ENCODE results near the gene TFAM.

The TFAM gene

DNA sequence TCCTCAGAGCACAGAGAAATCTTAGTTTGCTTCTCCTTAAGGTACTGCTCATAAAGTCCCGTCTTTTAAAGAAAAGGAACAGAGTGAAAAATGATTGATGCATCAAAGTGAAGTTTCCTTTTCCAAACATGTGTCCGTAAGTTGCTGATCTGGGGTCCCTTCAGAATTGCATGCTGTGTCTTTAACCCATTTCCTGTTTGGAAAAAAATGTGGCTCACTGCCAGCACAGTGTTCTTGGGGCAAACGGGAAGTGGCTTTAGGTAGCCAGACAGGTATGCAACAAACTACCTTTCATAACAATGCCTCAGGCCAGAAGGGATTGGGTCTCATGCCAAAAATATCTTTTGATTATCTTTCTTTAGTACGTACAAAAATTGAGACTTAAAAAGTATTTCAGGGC is 50.9 kb downstream of the TFAM start:
- DNase-seq, result no peak

DNA sequence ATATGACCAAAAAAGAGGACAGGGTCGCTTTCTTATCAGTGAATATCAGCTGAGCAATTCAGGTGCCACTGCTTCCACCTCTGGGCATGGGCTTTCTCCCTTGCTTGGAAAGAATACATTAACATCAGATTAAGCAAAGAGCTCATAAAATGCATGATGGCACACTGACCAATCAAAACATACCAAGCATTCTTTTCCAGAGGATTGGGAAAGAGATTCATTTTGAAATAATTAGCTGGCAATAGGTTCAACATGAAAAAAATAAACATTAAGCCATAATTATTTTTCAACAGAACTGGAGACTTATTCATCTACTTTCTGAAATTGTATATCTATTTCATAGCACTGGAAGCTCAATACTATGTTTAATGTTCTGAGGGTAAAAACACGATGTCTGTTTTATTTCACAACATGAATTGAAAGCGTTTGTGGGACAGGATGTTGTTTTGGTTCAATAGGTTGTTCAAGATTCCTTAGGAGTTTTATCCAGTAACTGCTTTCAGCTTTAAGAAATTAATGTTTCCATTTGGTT is 53.2 kb downstream of the TFAM start:
- DNase-seq, result no peak

DNA sequence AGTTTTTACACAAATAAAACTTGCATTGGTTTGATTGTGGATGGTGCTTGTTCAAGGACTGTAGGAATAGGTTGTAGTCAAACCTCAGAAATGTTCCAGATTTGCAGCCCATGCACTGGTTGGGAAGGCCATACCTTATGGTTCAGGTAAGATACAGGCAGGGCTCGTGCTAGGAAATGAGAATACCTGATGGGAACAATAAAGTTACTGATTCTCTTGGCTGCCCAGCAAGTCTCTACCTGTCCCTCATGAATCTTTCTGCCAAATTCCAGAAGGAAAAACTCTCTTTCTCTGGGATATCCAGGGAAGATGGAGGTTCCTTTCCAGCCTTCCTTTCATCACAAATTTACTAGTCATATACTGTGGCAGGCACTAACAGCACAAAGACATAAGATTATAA is 53.8 kb downstream of the TFAM start:
- no peak for DNase-seq

DNA sequence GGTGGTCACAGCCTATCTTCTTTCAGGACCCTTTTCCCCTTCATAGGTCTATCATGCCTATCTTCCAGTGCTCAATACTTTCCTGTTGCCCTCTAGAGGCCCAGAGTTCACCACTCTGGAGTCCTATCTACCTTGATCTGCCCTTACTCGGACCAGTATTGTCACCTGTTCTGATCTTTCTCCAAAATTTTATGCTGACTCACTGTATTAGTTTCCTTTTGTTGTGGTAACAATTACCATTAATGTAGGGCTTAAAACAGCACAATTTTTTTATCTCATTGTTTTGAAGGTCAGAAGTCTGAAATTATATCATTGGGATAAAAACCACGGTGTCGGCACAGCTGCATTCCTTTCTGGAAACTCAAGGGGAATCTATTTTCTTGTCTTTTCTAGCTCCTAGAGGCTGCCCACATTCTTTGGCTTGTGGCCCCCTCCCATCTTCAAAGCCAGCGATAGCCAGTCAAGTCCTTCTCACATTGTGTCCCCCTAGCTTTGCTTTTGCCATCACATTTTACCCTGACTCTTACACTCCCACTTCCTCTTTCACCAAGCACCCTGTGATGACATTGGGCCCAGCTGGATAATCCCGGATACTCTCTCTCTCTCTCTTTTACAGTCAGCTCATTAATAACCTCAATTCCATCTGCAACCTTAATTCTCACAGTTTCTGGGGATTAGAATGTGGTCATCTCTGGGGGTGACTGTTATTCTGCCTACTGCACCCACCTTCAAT is 54.6 kb downstream of the TFAM start:
- DNase-seq, result no peak

DNA sequence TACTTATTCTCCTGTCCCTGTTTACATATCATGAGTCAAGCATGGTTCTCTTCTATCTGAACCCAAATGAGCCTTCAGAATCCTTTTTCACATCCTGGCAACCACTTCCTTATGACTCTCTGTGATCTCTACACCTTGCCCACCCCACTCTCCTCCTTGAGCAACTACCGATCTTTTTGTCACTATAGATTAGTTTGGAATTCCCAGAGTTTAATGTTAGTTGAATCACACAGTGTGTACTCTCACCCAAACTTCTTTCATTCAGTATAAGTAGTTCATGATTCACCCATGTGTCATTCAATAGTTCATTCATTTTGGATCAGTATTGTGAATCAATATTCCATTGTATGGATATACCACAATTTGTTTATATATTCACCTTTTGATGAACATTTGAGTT is 55.3 kb downstream of the TFAM start:
- DNase-seq, result no peak

DNA sequence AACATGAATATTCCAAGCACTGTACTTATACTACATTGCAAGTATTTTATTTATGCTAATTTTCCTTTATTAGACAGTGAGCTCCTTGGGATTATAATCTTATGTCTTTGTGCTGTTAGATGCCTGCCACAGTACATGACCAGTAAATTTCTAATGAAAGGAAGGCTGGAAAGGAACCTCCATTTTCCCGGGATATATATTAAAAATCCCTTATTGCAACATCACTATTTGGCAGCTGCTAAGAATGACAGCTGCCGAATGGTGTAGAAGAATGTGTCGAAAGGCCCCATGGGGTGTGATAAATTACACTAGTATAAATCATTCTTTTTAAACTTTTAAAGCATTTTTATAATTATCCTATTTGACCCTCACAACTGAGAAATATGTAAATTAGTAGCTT is 59.1 kb downstream of the TFAM start:
- no peak for DNase-seq

DNA sequence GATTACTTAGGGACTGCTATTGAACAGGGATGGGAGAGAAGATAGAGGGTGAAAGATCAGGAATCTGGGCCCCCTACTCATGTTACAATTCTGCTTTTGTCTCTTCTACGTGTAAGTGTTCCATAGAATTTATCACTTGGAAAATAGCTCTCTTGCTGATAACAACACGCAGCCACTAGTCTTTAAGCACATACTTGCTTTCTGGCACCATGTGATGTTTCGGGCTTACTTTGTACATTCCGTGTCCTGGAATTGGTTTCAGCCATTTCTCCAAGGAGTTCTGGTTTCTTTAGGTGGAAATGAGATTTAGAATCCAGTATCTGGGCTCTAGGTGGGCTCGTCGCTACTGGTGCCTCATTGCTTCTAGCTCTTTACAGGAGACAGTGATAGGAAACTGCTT is 59.7 kb downstream of the TFAM start:
- no peak for DNase-seq

DNA sequence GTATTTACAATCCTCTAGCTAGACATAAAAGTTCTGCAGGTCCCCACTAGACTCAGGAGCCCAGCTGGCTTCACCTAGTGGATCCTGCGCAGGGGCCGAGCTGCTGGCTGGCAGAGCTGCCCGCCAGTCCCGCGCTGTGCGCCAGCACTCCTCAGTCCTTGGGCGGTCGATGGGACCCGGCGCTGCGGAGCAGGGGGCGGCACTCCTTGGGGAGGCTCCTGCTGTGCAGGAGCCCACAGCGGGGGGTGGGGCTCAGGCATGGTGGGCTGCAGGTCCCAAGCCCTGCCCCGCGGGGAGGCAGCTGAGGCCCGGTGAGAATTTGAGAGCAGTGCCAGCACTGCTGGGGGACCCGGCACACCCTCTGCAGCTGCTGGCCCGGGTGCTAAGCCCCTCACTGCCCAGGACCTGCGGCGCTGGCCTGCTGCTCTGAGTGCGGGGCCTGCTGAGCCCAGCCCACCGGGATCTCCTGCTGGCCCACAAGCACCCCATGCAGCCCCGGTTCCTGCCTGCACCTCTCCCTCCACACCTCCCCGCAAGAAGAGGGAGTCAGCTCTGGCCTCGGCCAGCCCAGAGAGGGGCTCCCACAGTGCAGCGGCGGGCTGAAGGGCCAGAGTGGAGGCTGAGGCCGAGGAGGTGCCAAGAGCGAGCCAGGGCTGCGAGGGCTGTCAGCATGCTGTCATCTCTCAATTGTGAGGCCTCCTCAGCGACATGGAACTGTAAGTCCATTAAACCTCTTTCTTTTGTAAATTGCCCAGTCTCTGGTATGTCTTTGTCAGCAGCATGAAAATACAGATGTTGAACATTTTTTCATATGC is 63.1 kb downstream of the TFAM start:
- no peak for DNase-seq
